Measurements from ENCODE around the gene SLC25A23.

GRCh38 chr19:6481541-6482342 is 22.1 kb upstream of the SLC25A23 start, which contains the start of gene DENND1C:
- TF ChIP-seq EZH2 (IDR thresholded peaks at IDR 0.05; ENCODE audit: insufficient read depth, poor library complexity, severe bottlenecking) (no peak), EZH2phosphoT487 (IDR thresholded peaks at IDR 0.05; ENCODE audit: insufficient read depth, low read depth) (no peak)

Measured in GM23248 (cell line).